Activated naive CD8-positive, alpha-beta T cell treated with anti-CD3 and anti-CD28 coated beads, Interleukin-2, amount 10 ng/mL, durations not matched to agents 7 days and 5 days (primary cell): ENCODE data around the gene ZNF683. TPM values are rescaled to one million over a fixed set of nuclear protein-coding genes. Genes with fewer than 3 reads are reported as not detected.
"Not testable (repeated sequence)": the region's sequence is repeated elsewhere in the genome, so short reads cannot be mapped to it uniquely, and the experiment has no call there.

Source experiments
- ATAC-seq: fragments of 150-1000 bp; cut with Tn5 transposase; one replicate; pipeline ENCODE4 v1.10.0; 2021; ENCODE audit warnings: low read depth, moderate library complexity
- POLR2A ChIA-PET: fragments of 350-600 bp; sonication (Branson Sonifier 250); formaldehyde crosslinking; loops from one replicate; lab custom pipeline; 2021; ENCODE audit warnings: antibody characterized with exemption; lab: Charles Lee
- DNase-seq: peaks from one replicate; pipeline ENCODE4 v3.0.0; 2021
- H3K27ac Mint-ChIP-seq: one replicate; pipeline ENCODE4 v1.8.0; 2022; ENCODE audit warnings: mild to moderate bottlenecking, mixed read lengths
- H3K27me3 Mint-ChIP-seq: one replicate; pipeline ENCODE4 v1.8.0; 2022; ENCODE audit warnings: mild to moderate bottlenecking, moderate library complexity, mixed read lengths
- H3K36me3 Mint-ChIP-seq: one replicate; pipeline ENCODE4 v1.8.0; 2021; ENCODE audit warnings: mild to moderate bottlenecking, mixed read lengths
- H3K4me1 Mint-ChIP-seq: one replicate; pipeline ENCODE4 v1.8.0; 2021; ENCODE audit warnings: mixed read lengths
- H3K4me3 Mint-ChIP-seq: one replicate; pipeline ENCODE4 v1.8.0; 2022; ENCODE audit warnings: mild to moderate bottlenecking, moderate library complexity, mixed read lengths
- H3K9me3 Mint-ChIP-seq: one replicate; pipeline ENCODE4 v1.8.0; 2021; ENCODE audit warnings: mixed read lengths
- total RNA-seq, 2 experiments: library from RNA; stranded (reverse); gene quantifications; one replicate each; pipeline ENCODE4 v1.2.3, GENCODE V29; 2021

The ZNF683 gene
- total RNA-seq, 2 experiments from 2014 or later: 9.3 to 9.9 TPM

GRCh38 chr1:26376050-26376449, 3.5 kb upstream of the ZNF683 start:
- Mint-ChIP-seq H3K27ac (peak overlapping the region; percentile 82), H3K4me3 (peak overlapping the region; percentile 34), H3K4me1 (peaks cover 70% of the 10 kb centered on the region), H3K36me3 (peaks cover 5% of the 10 kb centered on the region), H3K9me3 (peaks cover 1% of the 10 kb centered on the region), H3K27me3 (no peaks in the 10 kb centered on the region)
- POLR2A ChIA-PET: interaction anchor here (1.1 to 3.4 kb wide), 3 partner anchors 12 to 90 kb away, joined by 3 to 36 read pairs (median 7); no protein-coding TSS in a partner anchor
- ATAC-seq (no peak), DNase-seq (no peak)

- H3K36me3 Mint-ChIP-seq: peaks cover 13% of the 10 kb centered on the region
- peaks cover 6% of the 10 kb centered on the region for H3K9me3 Mint-ChIP-seq
- no peak for DNase-seq
- H3K4me3 Mint-ChIP-seq: peak overlapping the region; percentile 68
- no peaks in the 10 kb centered on the region for H3K27me3 Mint-ChIP-seq
- peaks cover 75% of the 10 kb centered on the region for H3K4me1 Mint-ChIP-seq
- H3K27ac Mint-ChIP-seq: peak overlapping the region; percentile 82
- ATAC-seq: peak; percentile 4
- POLR2A ChIA-PET: interaction anchor here (0.6 to 2.7 kb wide), 8 partner anchors 11 to 264 kb away, joined by 3 to 12 read pairs (median 4); partner anchors contain the start of gene SH3BGRL3
Measured at GRCh38 chr1:26375081-26375480, 2.5 kb upstream of the ZNF683 start.

DNA sequence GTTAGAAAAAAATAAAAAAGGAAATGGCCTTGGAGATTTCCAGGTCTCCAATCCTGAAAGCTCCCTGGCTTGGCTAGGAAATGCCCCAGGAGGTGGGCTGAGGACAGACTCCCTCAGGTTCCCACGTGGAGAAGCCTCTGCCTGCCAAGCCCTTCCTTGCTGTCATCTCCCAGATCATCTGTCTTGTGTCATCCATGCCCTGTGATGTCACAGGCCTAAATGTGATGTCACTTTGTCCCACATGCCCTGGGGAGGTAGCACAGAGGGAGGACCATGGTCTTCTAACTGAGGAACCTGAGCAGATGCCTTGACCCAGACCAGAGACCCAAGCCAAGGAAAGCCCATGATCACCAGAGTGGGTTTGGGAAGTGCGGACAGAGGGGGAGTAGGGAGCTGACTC, 1.8 kb upstream of the ZNF683 start:
- H3K27me3 Mint-ChIP-seq, DNase-seq, H3K9me3 Mint-ChIP-seq, ATAC-seq: not testable (repeated sequence)
- POLR2A ChIA-PET: interaction anchor here (0.7 to 2.7 kb wide), 7 partner anchors 10 to 263 kb away, joined by 3 to 12 read pairs (median 5); partner anchors contain the start of gene SH3BGRL3
- H3K36me3 Mint-ChIP-seq: peaks cover 13% of the 10 kb centered on the region
- peak overlapping the region; percentile 68 for H3K4me3 Mint-ChIP-seq
- H3K4me1 Mint-ChIP-seq: peaks cover 75% of the 10 kb centered on the region
- peak overlapping the region; percentile 82 for H3K27ac Mint-ChIP-seq

GRCh38 chr1:26373789-26374188, 1.2 kb upstream of the ZNF683 start:
- ATAC-seq: no peak
- H3K27me3 Mint-ChIP-seq: no peaks in the 10 kb centered on the region
- H3K27ac Mint-ChIP-seq: peak overlapping the region; percentile 82
- DNase-seq: no peak
- peaks cover 13% of the 10 kb centered on the region for H3K36me3 Mint-ChIP-seq
- POLR2A ChIA-PET: interaction anchor here (0.7 to 2.7 kb wide), 9 partner anchors 9 to 140 kb away, joined by 3 to 12 read pairs (median 3); partner anchors contain the start of genes CEP85 and SH3BGRL3
- peaks cover 6% of the 10 kb centered on the region for H3K9me3 Mint-ChIP-seq
- H3K4me3 Mint-ChIP-seq: peak overlapping the region; percentile 68
- peaks cover 72% of the 10 kb centered on the region for H3K4me1 Mint-ChIP-seq

- Mint-ChIP-seq H3K4me1 (peaks cover 70% of the 10 kb centered on the region), H3K4me3 (peak overlapping the region; percentile 68), H3K27ac (peak overlapping the region; percentile 82), H3K9me3 (peaks cover 6% of the 10 kb centered on the region), H3K36me3 (peaks cover 13% of the 10 kb centered on the region), H3K27me3 (no peaks in the 10 kb centered on the region)
- ATAC-seq (peak; percentile 57), DNase-seq (no peak)
- POLR2A ChIA-PET: interaction anchor here (0.7 to 2.7 kb wide), 9 partner anchors 9 to 139 kb away, joined by 3 to 12 read pairs (median 3); partner anchors contain the start of genes CEP85 and SH3BGRL3
Measured at GRCh38 chr1:26373281-26373680, 731 bp upstream of the ZNF683 start.

- peaks cover 66% of the 10 kb centered on the region for H3K4me1 Mint-ChIP-seq
- H3K27ac Mint-ChIP-seq: peak overlapping the region; percentile 82
- ATAC-seq (no peak), DNase-seq (no peak)
- H3K27me3 Mint-ChIP-seq: no peaks in the 10 kb centered on the region
- peaks cover 13% of the 10 kb centered on the region for H3K36me3 Mint-ChIP-seq
- POLR2A ChIA-PET: no interaction called here
- H3K4me3 Mint-ChIP-seq: peak overlapping the region; percentile 68
- H3K9me3 Mint-ChIP-seq: peaks cover 6% of the 10 kb centered on the region
Measured at GRCh38 chr1:26372039-26372438, 511 bp downstream of the ZNF683 start.

- POLR2A ChIA-PET: interaction anchor here (0.6 to 1.5 kb wide), 7 partner anchors 7 to 1656 kb away, joined by 3 to 7 read pairs (median 3); no protein-coding TSS in a partner anchor
- Mint-ChIP-seq H3K36me3 (peaks cover 13% of the 10 kb centered on the region), H3K27ac (peak overlapping the region; percentile 93), H3K27me3 (no peaks in the 10 kb centered on the region), H3K9me3 (peaks cover 6% of the 10 kb centered on the region), H3K4me1 (peaks cover 56% of the 10 kb centered on the region), H3K4me3 (peak overlapping the region; percentile 74)
- DNase-seq: no peak
- ATAC-seq: peak; percentile 34
Measured at GRCh38 chr1:26370591-26371382, 1.8 kb downstream of the ZNF683 start.

DNA sequence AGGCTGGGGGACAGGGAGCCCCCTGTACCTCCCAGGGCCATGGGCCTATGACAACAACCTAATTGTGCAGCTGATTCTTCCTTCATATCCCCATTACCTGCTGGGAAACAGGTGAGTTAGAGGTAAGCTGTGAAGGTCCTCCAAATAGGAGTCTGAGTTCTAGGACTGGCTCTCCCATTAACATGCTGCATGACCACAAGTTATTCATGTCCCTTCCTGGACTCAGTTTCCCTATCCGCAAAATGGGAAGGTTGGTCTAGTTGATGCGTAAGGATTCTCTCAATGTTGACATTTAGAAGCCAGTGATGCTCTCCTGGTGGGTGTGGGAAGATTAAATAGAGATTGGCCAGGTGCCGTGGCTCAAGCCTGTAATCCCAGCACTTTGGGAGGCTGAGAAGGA, 4.1 kb downstream of the ZNF683 start:
- Mint-ChIP-seq H3K4me3 (no peak overlapping the region), H3K9me3 (peaks cover 6% of the 10 kb centered on the region), H3K4me1 (peaks cover 46% of the 10 kb centered on the region), H3K27me3 (peaks cover 10% of the 10 kb centered on the region), H3K36me3 (peaks cover 13% of the 10 kb centered on the region), H3K27ac (peak overlapping the region; percentile 38)
- ATAC-seq: no peak
- no peak for DNase-seq
- POLR2A ChIA-PET: no interaction called here

- no peak overlapping the region for H3K4me3 Mint-ChIP-seq
- H3K4me1 Mint-ChIP-seq: peaks cover 46% of the 10 kb centered on the region
- POLR2A ChIA-PET: no interaction called here
- peak overlapping the region; percentile 7 for H3K27ac Mint-ChIP-seq
- DNase-seq: no peak
- peaks cover 10% of the 10 kb centered on the region for H3K27me3 Mint-ChIP-seq
- H3K36me3 Mint-ChIP-seq: peaks cover 13% of the 10 kb centered on the region
- ATAC-seq: no peak
- H3K9me3 Mint-ChIP-seq: peaks cover 6% of the 10 kb centered on the region
Measured at GRCh38 chr1:26368006-26368405, 4.5 kb downstream of the ZNF683 start.

- Mint-ChIP-seq H3K4me1 (peaks cover 43% of the 10 kb centered on the region), H3K27ac (no peak overlapping the region), H3K9me3 (peaks cover 6% of the 10 kb centered on the region), H3K27me3 (peaks cover 10% of the 10 kb centered on the region), H3K4me3 (no peak overlapping the region), H3K36me3 (peaks cover 10% of the 10 kb centered on the region)
- DNase-seq: no peak
- POLR2A ChIA-PET: interaction anchor here (1.1 kb wide), 1 partner anchor 78 kb away, joined by 3 read pairs; no protein-coding TSS in a partner anchor
- no peak for ATAC-seq
Measured at GRCh38 chr1:26367441-26367840, 5.1 kb downstream of the ZNF683 start.

DNA sequence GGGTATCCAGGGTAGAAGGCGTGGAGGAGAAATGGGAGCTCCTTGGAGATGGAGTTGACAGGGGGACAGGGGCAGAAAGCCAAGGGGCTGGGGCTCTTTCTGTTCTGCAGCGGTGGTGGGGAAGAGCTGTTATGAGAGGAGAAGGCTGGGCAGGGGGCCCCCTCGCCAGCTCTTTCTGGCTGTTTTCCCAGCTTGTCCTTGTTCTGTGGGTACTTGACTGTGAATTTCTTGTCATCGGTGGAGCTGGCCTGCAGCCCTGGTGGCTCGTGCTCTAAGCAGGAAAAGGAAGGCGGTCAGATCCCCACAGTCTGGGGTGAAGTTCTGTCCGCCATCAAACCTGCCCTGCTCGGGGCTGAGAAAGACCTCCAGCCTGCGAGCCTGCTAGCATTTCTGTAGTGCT, 7.6 kb downstream of the ZNF683 start:
- ATAC-seq (no peak), DNase-seq (no peak)
- H3K27me3 Mint-ChIP-seq: peaks cover 15% of the 10 kb centered on the region
- H3K4me3 Mint-ChIP-seq: no peak overlapping the region
- no peaks in the 10 kb centered on the region for H3K9me3 Mint-ChIP-seq
- POLR2A ChIA-PET: interaction anchor here (1.0 to 2.4 kb wide), 6 partner anchors 9 to 80 kb away, joined by 5 to 12 read pairs (median 8); partner anchors contain the start of gene CD52
- H3K27ac Mint-ChIP-seq: no peak overlapping the region
- H3K4me1 Mint-ChIP-seq: peaks cover 37% of the 10 kb centered on the region
- no peaks in the 10 kb centered on the region for H3K36me3 Mint-ChIP-seq

- peaks cover 15% of the 10 kb centered on the region for H3K27me3 Mint-ChIP-seq
- no peaks in the 10 kb centered on the region for H3K9me3 Mint-ChIP-seq
- peaks cover 48% of the 10 kb centered on the region for H3K4me1 Mint-ChIP-seq
- peak; percentile 80 for ATAC-seq
- H3K27ac Mint-ChIP-seq: no peak overlapping the region
- POLR2A ChIA-PET: interaction anchor here (0.7 to 2.4 kb wide), 8 partner anchors 10 to 194 kb away, joined by 3 to 12 read pairs (median 6); partner anchors contain the start of genes CD52 and ZNF593
- peak overlapping the region; percentile 67 for H3K4me3 Mint-ChIP-seq
- DNase-seq: peak; percentile 92
- no peaks in the 10 kb centered on the region for H3K36me3 Mint-ChIP-seq
Measured at GRCh38 chr1:26363549-26364448, 8.8 kb downstream of the ZNF683 start.
